Nephron (organoid): Measurements from ENCODE around the gene SP1.
A peak's percentile ranks its signal among the peaks of the same experiment; 100 is the strongest.
"Not testable (repeated sequence)": the region's sequence is repeated elsewhere in the genome, so short reads cannot be mapped to it uniquely, and the experiment has no call there.

Experiments
- H3K27ac Mint-ChIP-seq, 3 experiments: 2 replicates each; pipeline ENCODE4 v1.8.0; 2020; ENCODE audit warnings: mixed read lengths in 3 of 3, mild to moderate bottlenecking in 2 of 3, moderate library complexity in 1 of 3
- H3K27me3 Mint-ChIP-seq: 2 replicates; pipeline ENCODE4 v1.8.0; 2021; ENCODE audit warnings: low read depth, mild to moderate bottlenecking, moderate library complexity, mixed read lengths
- H3K36me3 Mint-ChIP-seq: 2 replicates; pipeline ENCODE4 v1.8.0; 2020; ENCODE audit warnings: low read depth, mixed read lengths
- H3K4me1 Mint-ChIP-seq: 2 replicates; pipeline ENCODE4 v1.8.0; 2020; ENCODE audit warnings: mixed read lengths
- H3K4me3 Mint-ChIP-seq, 3 experiments: 2 replicates each; pipeline ENCODE4 v1.8.0; 2020; ENCODE audit warnings: mild to moderate bottlenecking in 3 of 3, mixed read lengths in 3 of 3, moderate library complexity in 2 of 3
- H3K9me3 Mint-ChIP-seq: 2 replicates; pipeline ENCODE4 v1.8.0; 2020; ENCODE audit warnings: mixed read lengths
- TF ChIP-seq, protein P1 (sequence below), 3 experiments: fragments of 200-600 bp; sonication (generic); IDR thresholded peaks; one replicate each; pipeline ENCODE4 v1.5.0; 2021; ENCODE audit warnings: antibody characterized with exemption in 3 of 3; ENCODE audit not compliant: unreplicated experiment in 3 of 3

The SP1 gene

GRCh38 chr12:53347905-53348304 lies 32.1 kb upstream of the SP1 start:
- Mint-ChIP-seq H3K36me3 (no peaks in the 10 kb centered on the region), H3K27ac (no peak overlapping the region), H3K27me3 (peaks cover 10% of the 10 kb centered on the region), H3K4me3 (no peak overlapping the region), H3K9me3 (no peaks in the 10 kb centered on the region), H3K4me1 (peaks cover 31% of the 10 kb centered on the region)
- TF ChIP-seq, protein P1, sequence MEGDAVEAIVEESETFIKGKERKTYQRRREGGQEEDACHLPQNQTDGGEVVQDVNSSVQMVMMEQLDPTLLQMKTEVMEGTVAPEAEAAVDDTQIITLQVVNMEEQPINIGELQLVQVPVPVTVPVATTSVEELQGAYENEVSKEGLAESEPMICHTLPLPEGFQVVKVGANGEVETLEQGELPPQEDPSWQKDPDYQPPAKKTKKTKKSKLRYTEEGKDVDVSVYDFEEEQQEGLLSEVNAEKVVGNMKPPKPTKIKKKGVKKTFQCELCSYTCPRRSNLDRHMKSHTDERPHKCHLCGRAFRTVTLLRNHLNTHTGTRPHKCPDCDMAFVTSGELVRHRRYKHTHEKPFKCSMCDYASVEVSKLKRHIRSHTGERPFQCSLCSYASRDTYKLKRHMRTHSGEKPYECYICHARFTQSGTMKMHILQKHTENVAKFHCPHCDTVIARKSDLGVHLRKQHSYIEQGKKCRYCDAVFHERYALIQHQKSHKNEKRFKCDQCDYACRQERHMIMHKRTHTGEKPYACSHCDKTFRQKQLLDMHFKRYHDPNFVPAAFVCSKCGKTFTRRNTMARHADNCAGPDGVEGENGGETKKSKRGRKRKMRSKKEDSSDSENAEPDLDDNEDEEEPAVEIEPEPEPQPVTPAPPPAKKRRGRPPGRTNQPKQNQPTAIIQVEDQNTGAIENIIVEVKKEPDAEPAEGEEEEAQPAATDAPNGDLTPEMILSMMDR (IDR thresholded peaks at IDR 0.05; ENCODE audit: unreplicated experiment in 3 of 3): no peak

GRCh38 chr12:53352331-53353256 lies 27.4 kb upstream of the SP1 start:
- no peak overlapping the region for H3K4me3 Mint-ChIP-seq
- H3K36me3 Mint-ChIP-seq: no peaks in the 10 kb centered on the region
- peaks cover 7% of the 10 kb centered on the region for H3K4me1 Mint-ChIP-seq
- peak overlapping the region; percentile 35 to 74 (median 59) for H3K27ac Mint-ChIP-seq
- H3K9me3 Mint-ChIP-seq: no peaks in the 10 kb centered on the region
- H3K27me3 Mint-ChIP-seq: no peaks in the 10 kb centered on the region
- TF ChIP-seq, protein P1 (IDR thresholded peaks at IDR 0.05; ENCODE audit: unreplicated experiment in 3 of 3): peak; percentile 80 to 87 (median 81)

DNA sequence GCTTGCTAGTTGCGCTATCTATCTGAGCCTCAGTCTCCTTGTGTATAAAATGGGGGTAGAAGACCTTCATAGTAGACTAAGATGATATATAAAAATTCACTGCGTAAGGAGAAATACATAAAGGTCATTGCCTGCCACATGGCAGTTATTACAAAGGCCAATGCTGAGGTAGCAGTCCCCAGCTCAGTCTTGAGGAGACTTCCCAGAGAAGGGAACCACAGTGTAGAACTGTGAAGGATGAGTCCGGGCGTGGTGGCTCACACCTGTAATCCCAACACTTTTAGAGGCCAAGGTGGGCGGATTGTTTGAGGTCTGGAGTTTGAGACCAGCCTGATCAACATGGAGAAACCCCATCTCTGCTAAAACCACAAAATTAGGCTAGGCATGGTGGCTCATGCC lies 26.7 kb upstream of the SP1 start:
- Mint-ChIP-seq H3K9me3 (no peaks in the 10 kb centered on the region), H3K4me1 (peaks cover 7% of the 10 kb centered on the region), H3K4me3 (no peak overlapping the region), H3K27me3 (no peaks in the 10 kb centered on the region), H3K36me3 (no peaks in the 10 kb centered on the region), H3K27ac (no peak overlapping the region)
- TF ChIP-seq, protein P1 (IDR thresholded peaks at IDR 0.05; ENCODE audit: unreplicated experiment in 3 of 3): no peak

GRCh38 chr12:53355121-53355520 lies 24.9 kb upstream of the SP1 start:
- Mint-ChIP-seq H3K4me1 (peaks cover 7% of the 10 kb centered on the region), H3K36me3 (no peaks in the 10 kb centered on the region), H3K9me3 (no peaks in the 10 kb centered on the region), H3K4me3 (no peak overlapping the region), H3K27ac (peak overlapping the region; percentile 16 to 51 (median 30)), H3K27me3 (no peaks in the 10 kb centered on the region)
- TF ChIP-seq, protein P1 (IDR thresholded peaks at IDR 0.05; ENCODE audit: unreplicated experiment in 3 of 3): no peak

DNA sequence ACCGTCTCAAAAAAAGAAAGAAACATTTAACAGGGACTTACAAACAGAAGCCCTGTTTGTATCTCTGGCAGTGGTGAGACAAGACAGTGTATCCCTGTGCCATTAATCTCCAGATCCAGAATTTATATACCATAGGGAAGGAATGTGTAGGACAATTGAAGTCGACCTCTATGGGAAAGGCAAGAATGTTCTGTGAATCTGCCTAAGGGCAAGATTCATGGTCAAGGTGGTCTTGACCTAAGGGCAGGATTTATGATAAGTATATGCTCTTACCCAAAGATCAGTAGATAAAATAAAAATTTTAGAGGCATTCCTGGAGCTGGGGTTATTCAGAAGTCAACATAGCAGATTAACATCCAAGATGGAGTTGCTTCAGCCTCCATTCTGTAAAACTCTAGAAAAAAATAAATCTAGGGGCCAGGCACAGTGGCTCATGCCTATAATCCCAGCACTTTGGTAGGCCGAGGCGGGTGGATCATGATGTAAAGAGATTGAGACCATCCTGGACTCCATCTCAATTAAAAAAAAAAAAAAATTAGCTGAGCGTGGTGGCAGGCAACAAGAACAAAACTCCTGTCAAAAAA lies 21.0 kb upstream of the SP1 start:
- Mint-ChIP-seq H3K27me3 (no peaks in the 10 kb centered on the region), H3K4me3 (no peak overlapping the region), H3K27ac (peak overlapping the region in 1 of 3 experiments; percentile 32), H3K36me3 (no peaks in the 10 kb centered on the region), H3K9me3 (peaks cover 2% of the 10 kb centered on the region), H3K4me1 (no peaks in the 10 kb centered on the region)
- TF ChIP-seq, protein P1 (IDR thresholded peaks at IDR 0.05; ENCODE audit: unreplicated experiment in 3 of 3): no peak

DNA sequence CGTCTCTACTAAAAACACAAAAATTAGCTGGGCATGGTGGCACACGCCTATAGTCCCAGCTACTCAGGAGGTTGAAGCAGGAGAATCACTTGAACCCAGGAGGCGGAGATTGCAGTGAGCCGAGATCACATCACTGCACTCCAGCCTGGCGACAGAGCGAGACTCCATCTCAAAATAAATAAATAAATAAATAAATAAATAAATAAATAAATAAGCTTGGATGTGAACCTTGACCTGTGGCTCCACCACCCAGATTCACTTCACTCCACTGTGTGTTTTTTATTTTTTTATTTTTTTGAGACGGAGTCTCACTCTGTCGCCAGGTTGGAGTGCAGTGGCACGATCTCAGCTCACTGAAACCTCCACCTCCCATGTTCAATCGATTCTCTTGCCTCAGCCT lies 18.3 kb upstream of the SP1 start:
- not testable (repeated sequence) for H3K27ac Mint-ChIP-seq, H3K27me3 Mint-ChIP-seq, H3K4me3 Mint-ChIP-seq, H3K9me3 Mint-ChIP-seq, H3K36me3 Mint-ChIP-seq
- peaks cover 10% of the 10 kb centered on the region for H3K4me1 Mint-ChIP-seq
